ENCODE results near the gene MKI67. TPM values are rescaled to one million over a fixed set of nuclear protein-coding genes. Genes with fewer than 3 reads are reported as not detected.
A peak's percentile ranks its signal among the peaks of the same experiment; 100 is the strongest.

The MKI67 gene
- total RNA-seq, 1 experiment from 2014 or later: 90.0 TPM

DNA sequence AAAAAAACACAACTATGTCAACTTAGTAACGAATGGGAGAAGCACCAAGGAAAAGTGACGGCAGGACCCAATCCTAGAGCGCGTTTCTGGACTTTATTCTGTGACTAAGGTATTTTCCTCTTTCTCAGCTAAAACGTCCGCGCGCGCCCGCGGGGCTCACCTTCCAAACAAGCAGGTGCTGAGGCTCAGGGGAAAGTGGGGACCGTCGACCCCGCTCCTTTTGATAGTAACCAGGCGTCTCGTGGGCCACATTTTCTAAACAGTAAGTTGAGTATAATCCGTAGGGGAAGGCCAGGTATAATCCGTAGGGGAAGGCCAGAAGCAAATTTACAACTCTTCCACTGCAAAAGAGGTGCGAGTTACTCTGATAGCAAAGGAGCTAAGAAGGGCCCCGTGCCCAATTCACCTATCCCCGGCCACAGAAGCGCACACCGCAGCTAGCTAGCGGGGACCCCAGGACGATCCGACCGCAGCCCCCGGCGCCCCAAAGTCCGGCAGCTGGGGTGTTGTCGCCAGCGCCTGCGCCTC, 743 bp downstream of the MKI67 start:
- H3K4me3 ChIP-seq: peak overlapping the region; percentile 98
- H3K9me3 ChIP-seq (replicated peaks): no peaks in the 10 kb centered on the region
- peak in 1 of 2 experiments; percentile 21 for DNase-seq
- H3K27ac ChIP-seq: peak overlapping the region; percentile 86
- H3K4me1 ChIP-seq: peaks cover 6% of the 10 kb centered on the region
- H3K27me3 ChIP-seq: no peaks in the 10 kb centered on the region
- peaks cover 42% of the 10 kb centered on the region for H3K36me3 ChIP-seq

DNA sequence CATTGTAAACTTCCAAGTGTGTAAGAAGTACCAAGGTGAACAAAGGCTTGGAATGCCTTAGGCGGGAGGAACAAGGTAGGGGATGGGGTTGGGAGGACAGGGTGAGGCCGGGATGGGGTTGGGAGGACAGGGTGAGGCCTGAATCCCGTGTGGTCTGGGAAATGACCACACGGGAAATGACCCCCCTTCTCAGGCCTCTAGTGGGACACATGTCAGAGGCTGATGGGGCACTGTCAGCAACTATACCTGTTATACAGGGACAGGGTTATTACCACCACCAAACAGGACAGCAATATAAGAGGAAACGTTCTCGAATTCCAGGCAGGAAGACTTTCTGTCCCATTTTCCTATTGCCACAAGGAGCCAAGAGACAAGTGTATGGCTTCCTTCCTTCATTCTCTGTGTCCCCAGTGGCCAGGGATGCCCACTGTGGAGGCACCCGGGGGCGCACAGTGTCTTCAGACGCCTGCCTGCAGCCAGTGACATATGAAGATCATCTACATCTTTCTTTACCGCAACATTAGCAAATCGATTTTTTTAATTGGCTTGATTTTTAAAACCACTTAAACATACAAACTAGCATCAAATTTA, 1.3 kb downstream of the MKI67 start:
- Histone ChIP-seq H3K36me3 (peaks cover 48% of the 10 kb centered on the region), H3K27me3 (no peaks in the 10 kb centered on the region), H3K27ac (peak overlapping the region; percentile 86; the same call in 1 of the 2 replicates), H3K4me3 (peak overlapping the region; percentile 98), H3K4me1 (peaks cover 6% of the 10 kb centered on the region), H3K9me3 (replicated peaks) (no peaks in the 10 kb centered on the region)
- DNase-seq: no peak

DNA sequence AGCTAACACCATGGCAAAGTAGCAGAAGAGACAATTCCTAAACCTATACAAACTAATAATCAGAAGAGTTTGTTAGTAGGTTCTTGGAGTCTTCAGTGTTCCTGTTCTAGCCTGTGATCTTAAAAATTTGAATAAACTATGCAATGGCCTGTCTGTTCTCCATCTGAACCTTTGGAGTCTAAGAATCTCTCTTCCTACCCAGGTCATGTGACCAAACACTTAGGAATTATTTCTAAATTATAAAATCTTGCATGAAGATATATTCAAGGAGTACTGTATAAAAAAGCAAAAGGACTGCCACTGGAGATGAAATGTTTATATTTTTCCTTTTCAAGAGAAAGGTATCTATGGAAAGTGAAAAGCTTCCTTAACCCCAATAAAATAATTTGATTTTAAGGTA, 2.4 kb downstream of the MKI67 start:
- H3K27me3 ChIP-seq: no peaks in the 10 kb centered on the region
- H3K4me3 ChIP-seq: peak overlapping the region; percentile 98
- H3K4me1 ChIP-seq: peaks cover 6% of the 10 kb centered on the region
- H3K9me3 ChIP-seq (replicated peaks): no peaks in the 10 kb centered on the region
- DNase-seq: no peak
- H3K27ac ChIP-seq: no peak overlapping the region
- H3K36me3 ChIP-seq: peaks cover 58% of the 10 kb centered on the region

DNA sequence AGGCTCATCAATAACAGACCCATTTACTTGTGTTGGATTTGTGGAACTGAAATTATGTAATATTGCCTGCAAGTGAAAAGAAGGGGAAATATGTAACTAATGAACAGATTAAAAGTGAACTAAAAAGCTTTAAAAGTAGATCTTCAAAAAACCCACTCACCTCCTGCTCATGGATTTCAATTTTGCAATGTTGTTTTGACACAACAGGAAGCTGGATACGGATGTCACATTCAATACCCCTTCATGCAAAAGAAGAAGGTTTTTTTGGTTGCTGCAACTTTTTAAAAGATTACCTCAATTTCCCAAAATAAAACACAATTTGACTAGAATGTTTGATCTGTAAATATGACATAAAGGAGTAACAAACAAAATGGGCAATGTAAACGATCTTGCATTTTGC, 3.3 kb downstream of the MKI67 start:
- peaks cover 6% of the 10 kb centered on the region for H3K4me1 ChIP-seq
- DNase-seq: no peak
- no peak overlapping the region for H3K27ac ChIP-seq
- H3K36me3 ChIP-seq: peaks cover 65% of the 10 kb centered on the region
- no peaks in the 10 kb centered on the region for H3K27me3 ChIP-seq
- H3K9me3 ChIP-seq (replicated peaks): no peaks in the 10 kb centered on the region
- H3K4me3 ChIP-seq: no peak overlapping the region

DNA sequence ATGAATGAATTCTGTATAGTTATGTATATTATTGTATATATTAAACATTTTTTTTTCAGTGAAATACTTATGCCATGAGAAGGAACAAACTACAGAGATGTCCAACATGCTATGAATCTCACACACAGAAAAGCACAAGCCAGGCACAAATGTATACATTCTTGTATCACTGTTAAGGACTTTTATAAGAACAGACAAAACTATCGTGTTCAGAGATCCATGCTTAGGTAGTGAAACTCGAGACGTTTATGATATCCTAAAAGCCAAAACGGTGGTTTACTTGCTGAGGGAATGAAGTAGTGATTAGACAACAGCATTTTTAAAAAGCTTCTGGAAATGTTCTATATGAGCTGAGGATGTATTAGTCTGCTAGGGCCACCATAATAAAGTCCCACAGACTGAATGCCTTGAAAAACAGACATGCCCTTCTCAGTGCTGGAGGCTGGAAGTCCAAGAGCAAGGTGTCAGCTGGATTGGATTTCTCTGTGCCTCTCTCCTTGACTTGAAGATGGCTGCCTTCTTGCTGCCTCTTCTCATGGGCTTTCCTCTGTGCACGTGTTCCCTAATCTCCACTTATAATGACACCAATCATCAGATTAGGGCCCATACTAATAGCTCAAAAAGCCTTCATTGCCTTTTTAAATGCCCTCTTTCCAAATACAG, 4.3 kb downstream of the MKI67 start:
- no peaks in the 10 kb centered on the region for H3K27me3 ChIP-seq
- H3K4me3 ChIP-seq: no peak overlapping the region
- no peaks in the 10 kb centered on the region for H3K9me3 ChIP-seq (replicated peaks)
- DNase-seq: no peak
- peaks cover 76% of the 10 kb centered on the region for H3K36me3 ChIP-seq
- H3K4me1 ChIP-seq: peaks cover 6% of the 10 kb centered on the region
- no peak overlapping the region for H3K27ac ChIP-seq

DNA sequence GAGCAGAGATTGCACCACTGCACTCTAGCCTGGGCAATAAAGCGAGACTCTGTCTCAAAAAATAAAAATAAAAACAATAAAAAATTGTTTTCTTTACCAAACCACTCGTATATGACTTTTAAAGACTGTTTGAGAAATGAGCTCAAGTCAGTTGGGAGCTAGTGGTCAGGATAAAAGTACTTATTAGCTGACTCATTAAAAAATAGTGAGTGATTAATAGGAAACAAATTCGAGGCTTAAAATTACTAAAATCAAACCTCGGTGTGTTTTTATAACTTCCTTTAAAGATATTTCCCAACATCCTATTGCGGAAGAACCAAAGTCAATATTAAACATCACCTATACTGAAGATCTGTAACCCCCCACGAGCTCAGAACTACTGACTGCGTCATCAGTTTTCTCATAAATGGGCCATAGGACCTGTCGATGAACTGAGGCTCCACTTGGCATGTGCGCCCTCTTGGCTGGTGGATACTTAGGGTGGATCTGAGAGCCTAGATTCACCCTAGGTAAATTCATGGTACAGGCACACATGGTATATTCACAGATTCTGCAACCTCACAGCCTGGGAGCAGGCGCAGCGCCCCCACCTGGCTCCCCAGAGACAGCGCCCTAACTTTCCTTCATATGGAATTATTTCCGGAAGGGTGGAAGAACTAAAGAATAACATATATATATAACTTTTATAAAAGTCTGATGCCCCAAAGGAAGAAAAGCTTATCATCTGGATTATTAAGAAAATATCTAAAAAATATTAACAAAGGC, 9.2 kb downstream of the MKI67 start:
- peaks cover 94% of the 10 kb centered on the region for H3K36me3 ChIP-seq
- H3K27ac ChIP-seq: no peak overlapping the region
- no peak for DNase-seq
- H3K4me1 ChIP-seq: no peaks in the 10 kb centered on the region
- no peak overlapping the region for H3K4me3 ChIP-seq
- no peaks in the 10 kb centered on the region for H3K9me3 ChIP-seq (replicated peaks)
- no peaks in the 10 kb centered on the region for H3K27me3 ChIP-seq

DNA sequence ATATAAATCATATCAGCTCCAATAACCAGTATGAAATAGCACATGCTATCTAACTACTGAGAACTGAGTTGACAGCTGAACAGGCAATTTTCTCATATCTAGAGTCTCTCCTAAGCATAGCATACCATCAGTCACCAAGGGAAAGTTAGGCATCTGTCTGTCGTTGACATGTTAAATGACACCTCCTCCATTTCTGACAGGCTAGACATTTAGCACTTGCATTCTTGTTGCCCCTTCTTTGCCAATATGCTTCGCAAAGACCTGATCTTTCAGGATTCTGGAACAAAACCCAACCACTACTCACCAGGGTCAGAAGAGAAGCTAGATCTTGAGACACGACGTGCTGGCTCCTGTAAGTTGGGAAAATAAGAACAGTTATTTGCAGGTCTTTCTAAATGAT, 10.0 kb downstream of the MKI67 start:
- no peak overlapping the region for H3K4me3 ChIP-seq
- H3K27ac ChIP-seq: no peak overlapping the region
- H3K4me1 ChIP-seq: no peaks in the 10 kb centered on the region
- no peaks in the 10 kb centered on the region for H3K27me3 ChIP-seq
- no peaks in the 10 kb centered on the region for H3K9me3 ChIP-seq (replicated peaks)
- peaks cover 97% of the 10 kb centered on the region for H3K36me3 ChIP-seq
- no peak for DNase-seq

DNA sequence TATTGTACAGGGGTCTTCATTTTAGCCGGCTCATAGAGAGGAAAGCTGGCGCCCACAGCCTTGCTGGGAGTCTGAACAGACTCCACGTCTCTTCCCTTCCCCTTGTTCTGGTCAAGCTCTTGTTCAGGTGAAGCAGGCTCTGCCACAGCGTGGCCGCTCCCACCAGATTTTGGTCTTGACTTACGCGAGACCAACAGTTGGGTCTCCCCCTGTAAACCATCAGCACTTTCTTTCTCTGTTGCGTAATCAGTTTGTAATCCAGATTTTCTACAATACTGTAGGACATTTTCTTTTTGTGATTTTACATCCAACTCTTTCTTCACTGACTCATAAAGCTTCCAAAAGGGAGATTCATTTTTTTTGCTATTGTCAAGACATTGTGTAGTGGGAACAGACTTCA, 10.9 kb downstream of the MKI67 start:
- H3K27ac ChIP-seq: no peak overlapping the region
- DNase-seq: no peak
- H3K4me3 ChIP-seq: no peak overlapping the region
- H3K9me3 ChIP-seq (replicated peaks): no peaks in the 10 kb centered on the region
- no peaks in the 10 kb centered on the region for H3K4me1 ChIP-seq
- no peaks in the 10 kb centered on the region for H3K27me3 ChIP-seq
- H3K36me3 ChIP-seq: peaks cover 98% of the 10 kb centered on the region

DNA sequence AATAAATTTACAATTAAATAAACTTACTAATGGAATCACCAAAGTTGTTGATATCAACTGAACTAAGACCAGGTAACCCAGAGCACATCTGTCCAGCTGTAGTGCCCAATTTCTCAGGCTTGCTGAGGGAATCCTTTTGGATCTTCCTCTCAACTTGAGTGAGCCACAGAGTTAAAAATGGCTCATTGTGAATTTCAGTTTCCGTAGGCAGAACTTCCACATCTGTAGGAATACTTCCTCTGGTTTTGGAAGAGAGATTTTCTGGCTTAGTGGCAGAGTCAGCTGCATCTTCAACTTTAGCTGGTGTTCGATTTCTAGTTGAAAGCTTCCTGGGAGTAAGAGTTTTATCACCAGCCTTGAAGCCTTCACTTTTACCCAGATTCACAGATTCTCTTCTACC, 11.3 kb downstream of the MKI67 start:
- peaks cover 98% of the 10 kb centered on the region for H3K36me3 ChIP-seq
- H3K27me3 ChIP-seq: no peaks in the 10 kb centered on the region

DNA sequence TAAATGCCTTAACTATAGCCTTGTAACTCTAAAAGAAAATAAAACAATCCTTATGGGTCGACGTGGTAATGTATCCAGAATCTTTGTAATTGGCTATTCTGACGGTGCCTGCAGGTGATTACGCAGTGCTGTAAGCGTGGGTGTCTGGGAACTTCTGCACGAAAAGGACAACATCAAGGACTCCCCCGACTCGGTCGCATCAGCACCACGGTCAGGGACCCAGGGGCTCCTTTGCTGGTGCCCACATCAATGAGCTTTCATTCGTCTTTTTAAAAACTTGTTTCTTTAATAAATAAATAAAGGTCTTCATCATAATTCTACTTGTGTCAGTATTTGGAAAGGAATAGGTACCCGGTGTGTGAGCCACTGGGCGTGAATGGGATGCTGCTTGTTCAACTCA, 13.2 kb downstream of the MKI67 start:
- Histone ChIP-seq H3K4me1 (no peaks in the 10 kb centered on the region), H3K9me3 (replicated peaks) (no peaks in the 10 kb centered on the region), H3K27me3 (no peaks in the 10 kb centered on the region), H3K27ac (no peak overlapping the region), H3K36me3 (peaks cover 100% of the 10 kb centered on the region), H3K4me3 (no peak overlapping the region)
- no peak for DNase-seq

More for the DNA sequence above, 11.3 kb downstream of the MKI67 start:
- Histone ChIP-seq H3K4me1 (no peaks in the 10 kb centered on the region), H3K27ac (no peak overlapping the region), H3K4me3 (no peak overlapping the region), H3K9me3 (replicated peaks) (no peaks in the 10 kb centered on the region)
- no peak for DNase-seq

DNA sequence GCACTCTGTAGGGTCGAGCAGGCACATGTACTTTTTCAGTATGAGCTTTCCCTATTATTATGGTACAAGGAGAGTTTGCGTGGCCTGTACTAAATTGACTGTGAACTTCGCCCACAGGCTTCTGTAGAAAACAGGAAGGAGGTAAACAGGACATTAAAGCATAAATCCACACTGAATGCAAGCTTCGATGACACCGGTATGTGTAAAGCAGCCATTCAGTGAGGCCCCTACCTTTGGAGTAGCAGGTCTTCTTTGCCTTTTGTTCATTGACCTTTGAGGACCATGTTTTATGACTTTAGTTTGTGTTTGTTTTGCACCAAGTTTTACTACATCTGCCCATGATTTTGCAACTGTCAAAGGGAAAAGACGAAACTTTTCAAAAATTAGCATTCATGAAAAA, 14.5 kb downstream of the MKI67 start:
- H3K4me1 ChIP-seq: no peaks in the 10 kb centered on the region
- H3K9me3 ChIP-seq (replicated peaks): no peaks in the 10 kb centered on the region
- H3K36me3 ChIP-seq: peaks cover 100% of the 10 kb centered on the region
- no peak overlapping the region for H3K27ac ChIP-seq
- no peak overlapping the region for H3K4me3 ChIP-seq
- H3K27me3 ChIP-seq: no peaks in the 10 kb centered on the region
- no peak for DNase-seq

DNA sequence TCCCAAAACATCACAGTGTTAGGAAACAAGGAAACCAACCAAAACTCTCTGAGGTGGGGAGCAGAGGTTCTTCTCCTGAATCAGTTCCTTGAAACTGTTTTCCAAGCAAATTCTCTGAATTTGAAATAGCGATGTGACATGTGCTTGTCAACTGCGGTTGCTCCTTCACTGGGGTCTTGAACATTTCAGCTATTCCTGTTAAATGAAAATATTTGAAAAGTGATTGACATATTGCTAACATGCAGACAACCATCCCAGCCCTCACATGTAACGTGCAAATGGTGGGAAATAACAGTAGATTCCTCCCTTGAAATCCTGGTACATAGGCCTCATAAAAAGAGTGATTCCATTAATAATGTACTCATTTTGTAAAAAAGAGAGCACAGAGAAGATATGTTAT, 15.9 kb downstream of the MKI67 start:
- H3K9me3 ChIP-seq (replicated peaks): no peaks in the 10 kb centered on the region
- H3K4me1 ChIP-seq: no peaks in the 10 kb centered on the region
- no peak overlapping the region for H3K4me3 ChIP-seq
- H3K27me3 ChIP-seq: no peaks in the 10 kb centered on the region
- H3K27ac ChIP-seq: no peak overlapping the region
- DNase-seq: no peak
- H3K36me3 ChIP-seq: peaks cover 100% of the 10 kb centered on the region

DNA sequence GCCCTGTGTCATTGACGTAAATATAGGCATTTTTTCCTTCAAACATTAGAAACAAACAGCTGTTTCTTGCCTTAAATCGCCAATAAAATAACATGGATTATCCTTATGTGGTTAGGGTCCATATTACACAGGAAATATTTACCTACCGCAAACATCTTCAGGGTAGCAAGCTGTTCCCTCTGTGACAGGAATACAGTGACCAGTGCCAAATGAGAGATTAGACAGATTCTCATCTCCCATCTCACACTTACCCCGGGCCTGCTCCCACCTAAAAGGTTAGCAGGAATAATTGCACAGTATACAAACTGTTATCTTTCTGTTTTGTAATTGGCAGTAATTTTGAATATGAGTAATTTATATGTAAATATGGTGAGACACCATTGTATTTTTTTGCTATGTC, 16.5 kb downstream of the MKI67 start:
- H3K27ac ChIP-seq: no peak overlapping the region
- H3K36me3 ChIP-seq: peaks cover 100% of the 10 kb centered on the region
- DNase-seq: no peak
- H3K4me3 ChIP-seq: no peak overlapping the region
- H3K27me3 ChIP-seq: no peaks in the 10 kb centered on the region
- no peaks in the 10 kb centered on the region for H3K4me1 ChIP-seq
- H3K9me3 ChIP-seq (replicated peaks): no peaks in the 10 kb centered on the region

DNA sequence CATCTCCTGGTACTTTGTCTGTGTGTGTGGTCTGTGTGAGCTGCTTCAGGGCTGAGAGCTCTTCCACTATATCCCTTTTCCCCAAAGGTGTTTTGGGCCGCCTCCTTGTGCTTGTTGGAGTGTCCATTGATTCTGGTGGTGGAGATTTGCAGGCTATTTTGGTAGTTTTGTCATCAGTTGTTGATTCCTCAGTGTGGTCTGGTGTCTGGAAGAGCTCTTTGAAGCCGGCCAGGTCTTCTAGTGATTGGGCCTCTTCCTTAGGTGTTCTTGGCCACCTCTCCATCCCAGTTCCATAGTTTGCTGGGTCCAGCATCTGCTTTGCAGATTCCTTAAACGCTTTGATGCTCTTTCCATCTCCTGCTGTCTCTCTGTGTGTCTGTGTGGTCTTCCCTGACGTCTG, 20.8 kb downstream of the MKI67 start:
- Histone ChIP-seq H3K27ac (no peak overlapping the region), H3K36me3 (peaks cover 91% of the 10 kb centered on the region), H3K4me3 (no peak overlapping the region), H3K9me3 (replicated peaks) (no peaks in the 10 kb centered on the region), H3K27me3 (no peaks in the 10 kb centered on the region), H3K4me1 (no peaks in the 10 kb centered on the region)
- no peak for DNase-seq

DNA sequence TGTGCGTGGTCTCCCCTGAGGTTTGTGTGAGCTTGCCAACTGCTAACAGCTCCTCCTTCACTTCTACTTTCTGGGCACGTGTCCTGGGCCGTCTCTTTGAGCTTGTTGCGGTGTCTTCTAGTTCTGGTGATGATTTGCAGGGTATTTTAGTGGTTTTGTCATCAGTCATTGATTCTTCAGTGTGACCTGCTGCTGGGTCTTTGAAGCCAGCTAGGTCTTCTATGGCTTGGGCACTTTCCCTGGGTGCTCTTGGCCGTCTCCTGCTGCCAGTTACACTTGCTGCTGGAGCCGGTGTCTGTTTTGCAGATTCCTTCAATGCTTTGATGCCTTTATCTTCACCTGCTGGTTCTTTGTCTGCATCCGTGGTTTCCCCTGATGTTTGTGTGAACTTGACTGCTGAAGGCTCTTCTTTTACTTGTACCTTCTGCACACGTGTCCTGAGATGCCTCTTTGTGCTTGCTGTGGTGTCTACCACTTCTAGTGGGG, 23.0 kb downstream of the MKI67 start:
- H3K27ac ChIP-seq: no peak overlapping the region
- no peaks in the 10 kb centered on the region for H3K9me3 ChIP-seq (replicated peaks)
- no peak overlapping the region for H3K4me3 ChIP-seq
- DNase-seq: no peak
- peaks cover 91% of the 10 kb centered on the region for H3K36me3 ChIP-seq
- H3K27me3 ChIP-seq: no peaks in the 10 kb centered on the region
- H3K4me1 ChIP-seq: no peaks in the 10 kb centered on the region

All from SJCRH30 (cell line).